K562 (cell line): ENCODE data around the gene C4orf36. TPM values are rescaled to one million over a fixed set of nuclear protein-coding genes. Genes with fewer than 3 reads are reported as not detected.

Experiments used
- BACH1 ChIP-seq: fragments of 200-800 bp; sonication (Bioruptor generic); IDR thresholded peaks from 2 replicates; pipeline ENCODE4 v1.6.1; 2016; ENCODE audit warnings: missing genetic modification characterization, missing compliant biosample characterization
- CREB1 ChIP-seq, 2 experiments: sonication (generic) in 1 of 2; formaldehyde crosslinking in 1 of 2; IDR thresholded peaks; 2 replicates each; pipeline versions ENCODE4 v1.6.1 to v1.8.0; 2012 to 2022; ENCODE audit warnings: inconsistent platforms in 1 of 2, mild to moderate bottlenecking in 1 of 2, missing genetic modification reagents in 1 of 2, moderate library complexity in 1 of 2
- CREM ChIP-seq: IDR thresholded peaks from 2 replicates; pipeline ENCODE4 v1.6.1; 2014; ENCODE audit warnings: antibody characterized with exemption, low read depth
- EP400 ChIP-seq: fragments of 450-650 bp; IDR thresholded peaks from 2 replicates; pipeline ENCODE4 v1.6.1; 2017; ENCODE audit warnings: antibody characterized with exemption, mild to moderate bottlenecking, moderate library complexity
- GATA2 ChIP-seq: sonication (generic); formaldehyde crosslinking; IDR thresholded peaks from 2 replicates; pipeline ENCODE4 v1.4.0; 2020; ENCODE audit warnings: mild to moderate bottlenecking, missing genetic modification reagents
- HDGF ChIP-seq: fragments of 450-650 bp; IDR thresholded peaks from 2 replicates; pipeline ENCODE4 v1.6.1; 2016
- KDM5B ChIP-seq: fragments of 200-600 bp; sonication (generic); IDR thresholded peaks from 2 replicates; pipeline ENCODE4 v1.6.1; 2012; ENCODE audit warnings: low read depth, mild to moderate bottlenecking, moderate library complexity, low read length, control low read depth, inconsistent platforms; ENCODE audit not compliant: insufficient replicate concordance
- MTA1 ChIP-seq: fragments of 450-650 bp; IDR thresholded peaks from 2 replicates; pipeline ENCODE4 v1.6.1; 2017; ENCODE audit warnings: borderline replicate concordance
- NBN ChIP-seq: fragments of 450-650 bp; IDR thresholded peaks from 2 replicates; pipeline ENCODE4 v1.6.1; 2016; ENCODE audit warnings: low read depth, mild to moderate bottlenecking
- NR3C1 ChIP-seq: sonication (generic); formaldehyde crosslinking; IDR thresholded peaks from 2 replicates; pipeline ENCODE4 v1.8.1; 2022; ENCODE audit warnings: missing genetic modification reagents
- PML ChIP-seq: IDR thresholded peaks from 2 replicates; pipeline ENCODE4 v1.6.1; 2012; ENCODE audit warnings: low read length, inconsistent platforms
- SRF ChIP-seq, 2 experiments: fragments of 250-450, 450-650 bp in 1 of 2; sonication (Bioruptor Pico) in 1 of 2; sonication (generic) in 1 of 2; formaldehyde crosslinking; IDR thresholded peaks; 2 replicates each; pipeline versions ENCODE4 v1.5.0 to v1.5.1; 2020 to 2022; ENCODE audit warnings: mild to moderate bottlenecking in 1 of 2, missing genetic modification reagents in 1 of 2
- TAF1 ChIP-seq: IDR thresholded peaks from 2 replicates; pipeline ENCODE4 v1.6.1; 2011; ENCODE audit warnings: mild to moderate bottlenecking, low read length, moderate library complexity; ENCODE audit not compliant: insufficient read depth, control insufficient read depth, severe bottlenecking; ENCODE audit errors: extremely low read depth
- XRCC3 ChIP-seq: fragments of 450-650 bp; IDR thresholded peaks from 2 replicates; pipeline ENCODE4 v1.6.1; 2017; ENCODE audit warnings: mild to moderate bottlenecking, moderate library complexity
- polyA plus RNA-seq, 8 experiments: library from polyadenylated mRNA; depleted of rRNA in 4 of 8; stranded (reverse) in 5 of 8; unstranded in 3 of 8; fragments of >200 nt; fragmentation: Nextera tagmentation in 2 of 8; fragmentation: Illumina TruSeq in 1 of 8; extraction: Ambion mirVana in 2 of 8; extraction: Trizol in 1 of 8; gene quantifications; 2 replicates each; pipeline versions ENCODE4 v1.2.1 to v1.2.3, GENCODE V29; 2011 to 2014; ENCODE audit warnings: inconsistent platforms in 1 of 8, missing spikeins in 1 of 8
- total RNA-seq, 7 experiments: library from RNA; depleted of rRNA in 6 of 7; stranded (reverse); fragments of >200 nt in 6 of 7; fragmentation: Illumina TruSeq in 2 of 7; extraction: Trizol in 2 of 7; gene quantifications; 2 replicates each; pipeline versions ENCODE4 v1.2.1 to v1.2.3, GENCODE V29; 2011 to 2021; ENCODE audit warnings: low replicate concordance in 1 of 7
- TF ChIP-seq, protein P1 (sequence below), 2 experiments: fragments of 450-650 bp in 1 of 2; IDR thresholded peaks; 2 replicates each; pipeline ENCODE4 v1.6.1; 2011 to 2017; ENCODE audit warnings: low read depth in 2 of 2, antibody characterized with exemption in 1 of 2, borderline replicate concordance in 1 of 2, low read length in 1 of 2, mild to moderate bottlenecking in 1 of 2, mixed read lengths in 1 of 2; ENCODE audit not compliant: control insufficient read depth in 1 of 2
- TF ChIP-seq, protein P2 (sequence below): fragments of 450-650 bp; IDR thresholded peaks from 2 replicates; pipeline ENCODE4 v1.6.1; 2017; ENCODE audit warnings: mild to moderate bottlenecking, moderate library complexity
- TF ChIP-seq, protein P3 (sequence below): fragments of 250-450 bp; sonication (Bioruptor Pico); IDR thresholded peaks from 2 replicates; pipeline ENCODE4 v1.4.0; 2020; ENCODE audit warnings: mild to moderate bottlenecking, moderate library complexity
- TF ChIP-seq, protein P4 (sequence below): fragments of 250-450 bp; sonication (Bioruptor Pico); IDR thresholded peaks from 2 replicates; pipeline ENCODE4 v1.4.0; 2020

C4orf36 gene
- total and polyA plus RNA-seq, 9 of the 15 experiments (the other 6 are each of a cell fraction or from before 2014, with no cell fraction given), result 0.14 to 0.45 (median 0.20) TPM; not detected in 5

DNA sequence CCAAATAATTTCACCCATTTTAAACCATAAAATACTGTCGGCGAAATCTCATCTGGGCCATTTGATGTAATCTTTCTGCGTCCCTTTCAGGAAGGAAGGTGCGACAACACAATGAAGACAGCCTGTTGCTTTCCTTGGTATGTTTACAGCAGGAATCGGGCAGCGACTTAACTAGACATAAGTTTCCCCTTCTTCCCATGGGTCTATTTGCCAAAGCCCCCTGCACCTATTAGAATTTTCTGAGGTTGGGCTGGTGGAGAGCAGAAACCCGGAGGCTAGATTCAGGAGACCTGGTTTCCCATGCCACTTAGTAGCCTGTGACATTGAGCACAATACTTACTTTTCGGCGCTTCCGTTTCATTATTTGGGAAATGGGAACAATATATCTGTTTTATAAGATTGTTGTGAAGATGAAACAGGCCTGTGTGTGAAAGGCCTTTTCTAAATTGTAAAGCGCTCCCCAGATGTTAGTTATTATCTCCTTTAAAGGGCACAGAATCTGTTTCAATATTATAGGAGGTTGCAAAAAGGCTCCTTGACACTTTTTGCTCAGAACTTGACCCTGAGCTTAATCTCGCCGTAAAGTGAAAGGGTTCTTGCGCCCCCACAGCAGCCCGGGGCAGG lies 42.0 kb upstream of the C4orf36 start (continued):
- TF ChIP-seq, protein P1, sequence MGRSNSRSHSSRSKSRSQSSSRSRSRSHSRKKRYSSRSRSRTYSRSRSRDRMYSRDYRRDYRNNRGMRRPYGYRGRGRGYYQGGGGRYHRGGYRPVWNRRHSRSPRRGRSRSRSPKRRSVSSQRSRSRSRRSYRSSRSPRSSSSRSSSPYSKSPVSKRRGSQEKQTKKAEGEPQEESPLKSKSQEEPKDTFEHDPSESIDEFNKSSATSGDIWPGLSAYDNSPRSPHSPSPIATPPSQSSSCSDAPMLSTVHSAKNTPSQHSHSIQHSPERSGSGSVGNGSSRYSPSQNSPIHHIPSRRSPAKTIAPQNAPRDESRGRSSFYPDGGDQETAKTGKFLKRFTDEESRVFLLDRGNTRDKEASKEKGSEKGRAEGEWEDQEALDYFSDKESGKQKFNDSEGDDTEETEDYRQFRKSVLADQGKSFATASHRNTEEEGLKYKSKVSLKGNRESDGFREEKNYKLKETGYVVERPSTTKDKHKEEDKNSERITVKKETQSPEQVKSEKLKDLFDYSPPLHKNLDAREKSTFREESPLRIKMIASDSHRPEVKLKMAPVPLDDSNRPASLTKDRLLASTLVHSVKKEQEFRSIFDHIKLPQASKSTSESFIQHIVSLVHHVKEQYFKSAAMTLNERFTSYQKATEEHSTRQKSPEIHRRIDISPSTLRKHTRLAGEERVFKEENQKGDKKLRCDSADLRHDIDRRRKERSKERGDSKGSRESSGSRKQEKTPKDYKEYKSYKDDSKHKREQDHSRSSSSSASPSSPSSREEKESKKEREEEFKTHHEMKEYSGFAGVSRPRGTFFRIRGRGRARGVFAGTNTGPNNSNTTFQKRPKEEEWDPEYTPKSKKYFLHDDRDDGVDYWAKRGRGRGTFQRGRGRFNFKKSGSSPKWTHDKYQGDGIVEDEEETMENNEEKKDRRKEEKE (IDR thresholded peaks at IDR 0.05; ENCODE audit: borderline replicate concordance in 1 of 2, control insufficient read depth in 1 of 2, low read depth in 2 of 2, low read length in 1 of 2), result no peak
- TF ChIP-seq HDGF (no peak), EP400 (peak; percentile 40; the same call in 1 of the 2 replicates), XRCC3 (no peak), BACH1 (tag) (no peak), KDM5B (peak; percentile 64), TAF1 (peak; percentile 56), NBN (peak; percentile 31; the same call in 1 of the 2 replicates), SRF (CRISPR knock-in tag; IDR thresholded peaks at IDR 0.05) (peak in 1 of 2 experiments; percentile 15; a peak in 1 of 4 replicates), CREB1 (IDR thresholded peaks at IDR 0.05) (peak; percentile 38; the same call in 1 of the 2 replicates), CREB1 (CRISPR knock-in tag; IDR thresholded peaks at IDR 0.05) (0 out of 2 replicates have a peak, but pooled peaks have one; percentile 43), NR3C1 (CRISPR knock-in tag) (no peak), MTA1 (peak; percentile 91), GATA2 (CRISPR knock-in tag) (peak; percentile 11; the same call in 1 of the 2 replicates), CREM (peak; percentile 91), PML (peak; percentile 72)
- TF ChIP-seq, protein P2, sequence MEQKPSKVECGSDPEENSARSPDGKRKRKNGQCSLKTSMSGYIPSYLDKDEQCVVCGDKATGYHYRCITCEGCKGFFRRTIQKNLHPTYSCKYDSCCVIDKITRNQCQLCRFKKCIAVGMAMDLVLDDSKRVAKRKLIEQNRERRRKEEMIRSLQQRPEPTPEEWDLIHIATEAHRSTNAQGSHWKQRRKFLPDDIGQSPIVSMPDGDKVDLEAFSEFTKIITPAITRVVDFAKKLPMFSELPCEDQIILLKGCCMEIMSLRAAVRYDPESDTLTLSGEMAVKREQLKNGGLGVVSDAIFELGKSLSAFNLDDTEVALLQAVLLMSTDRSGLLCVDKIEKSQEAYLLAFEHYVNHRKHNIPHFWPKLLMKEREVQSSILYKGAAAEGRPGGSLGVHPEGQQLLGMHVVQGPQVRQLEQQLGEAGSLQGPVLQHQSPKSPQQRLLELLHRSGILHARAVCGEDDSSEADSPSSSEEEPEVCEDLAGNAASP, result no peak
- TF ChIP-seq, protein P3, sequence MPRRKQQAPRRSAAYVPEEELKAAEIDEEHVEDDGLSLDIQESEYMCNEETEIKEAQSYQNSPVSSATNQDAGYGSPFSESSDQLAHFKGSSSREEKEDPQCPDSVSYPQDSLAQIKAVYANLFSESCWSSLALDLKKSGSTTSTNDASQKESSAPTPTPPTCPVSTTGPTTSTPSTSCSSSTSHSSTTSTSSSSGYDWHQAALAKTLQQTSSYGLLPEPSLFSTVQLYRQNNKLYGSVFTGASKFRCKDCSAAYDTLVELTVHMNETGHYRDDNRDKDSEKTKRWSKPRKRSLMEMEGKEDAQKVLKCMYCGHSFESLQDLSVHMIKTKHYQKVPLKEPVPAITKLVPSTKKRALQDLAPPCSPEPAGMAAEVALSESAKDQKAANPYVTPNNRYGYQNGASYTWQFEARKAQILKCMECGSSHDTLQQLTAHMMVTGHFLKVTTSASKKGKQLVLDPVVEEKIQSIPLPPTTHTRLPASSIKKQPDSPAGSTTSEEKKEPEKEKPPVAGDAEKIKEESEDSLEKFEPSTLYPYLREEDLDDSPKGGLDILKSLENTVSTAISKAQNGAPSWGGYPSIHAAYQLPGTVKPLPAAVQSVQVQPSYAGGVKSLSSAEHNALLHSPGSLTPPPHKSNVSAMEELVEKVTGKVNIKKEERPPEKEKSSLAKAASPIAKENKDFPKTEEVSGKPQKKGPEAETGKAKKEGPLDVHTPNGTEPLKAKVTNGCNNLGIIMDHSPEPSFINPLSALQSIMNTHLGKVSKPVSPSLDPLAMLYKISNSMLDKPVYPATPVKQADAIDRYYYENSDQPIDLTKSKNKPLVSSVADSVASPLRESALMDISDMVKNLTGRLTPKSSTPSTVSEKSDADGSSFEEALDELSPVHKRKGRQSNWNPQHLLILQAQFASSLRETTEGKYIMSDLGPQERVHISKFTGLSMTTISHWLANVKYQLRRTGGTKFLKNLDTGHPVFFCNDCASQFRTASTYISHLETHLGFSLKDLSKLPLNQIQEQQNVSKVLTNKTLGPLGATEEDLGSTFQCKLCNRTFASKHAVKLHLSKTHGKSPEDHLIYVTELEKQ, result no peak
- TF ChIP-seq, protein P4, sequence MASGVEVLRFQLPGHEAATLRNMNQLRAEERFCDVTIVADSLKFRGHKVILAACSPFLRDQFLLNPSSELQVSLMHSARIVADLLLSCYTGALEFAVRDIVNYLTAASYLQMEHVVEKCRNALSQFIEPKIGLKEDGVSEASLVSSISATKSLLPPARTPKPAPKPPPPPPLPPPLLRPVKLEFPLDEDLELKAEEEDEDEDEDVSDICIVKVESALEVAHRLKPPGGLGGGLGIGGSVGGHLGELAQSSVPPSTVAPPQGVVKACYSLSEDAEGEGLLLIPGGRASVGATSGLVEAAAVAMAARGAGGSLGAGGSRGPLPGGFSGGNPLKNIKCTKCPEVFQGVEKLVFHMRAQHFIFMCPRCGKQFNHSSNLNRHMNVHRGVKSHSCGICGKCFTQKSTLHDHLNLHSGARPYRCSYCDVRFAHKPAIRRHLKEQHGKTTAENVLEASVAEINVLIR, result no peak
